Measurements from ENCODE around the gene C1QL4. TPM values are rescaled to one million over a fixed set of nuclear protein-coding genes. Genes with fewer than 3 reads are reported as not detected.
"Not testable (repeated sequence)": the region's sequence is repeated elsewhere in the genome, so short reads cannot be mapped to it uniquely, and the experiment has no call there.

Gene C1QL4
- polyA plus RNA-seq, 2 donors: not detected

GRCh38 chr12:49287876-49288275, 49.1 kb downstream of the C1QL4 start:
- Histone ChIP-seq H3K27me3 (ENCODE audit: control insufficient read depth in 1 of 2, insufficient read depth in 2 of 2, low read length in 2 of 2) (peaks cover 0 to 3% of the 10 kb centered on the region in 2 donors), H3K4me3 (ENCODE audit: low read depth in 1 of 2, low read length in 2 of 2) (no peak overlapping the region)

GRCh38 chr12:49284672-49285071, 52.3 kb downstream of the C1QL4 start:
- H3K9me3 ChIP-seq (ENCODE audit: control insufficient read depth in 2 of 2, insufficient read depth in 1 of 2, low read depth in 1 of 2, low read length in 1 of 2): no peaks in the 10 kb centered on the region
- H3K27ac ChIP-seq (ENCODE audit: low read depth in 2 of 2, low read length in 1 of 2): no peak overlapping the region
- no peaks in the 10 kb centered on the region for H3K36me3 ChIP-seq (ENCODE audit: control insufficient read depth in 2 of 2, insufficient read depth in 2 of 2, low read length in 1 of 2)
- H3K27me3 ChIP-seq (ENCODE audit: control insufficient read depth in 1 of 2, insufficient read depth in 2 of 2, low read length in 2 of 2): peaks cover 0 to 3% of the 10 kb centered on the region in 2 donors
- WGBS, 2 donors: 91% methylated on average over 4 of the region's 4 CpGs
- no peak overlapping the region for H3K4me3 ChIP-seq (ENCODE audit: low read depth in 1 of 2, low read length in 2 of 2)
- H3K4me1 ChIP-seq (ENCODE audit: control insufficient read depth in 2 of 2, insufficient read depth in 2 of 2, low read length in 1 of 2): no peaks in the 10 kb centered on the region

More at GRCh38 chr12:49287876-49288275, 49.1 kb downstream of the C1QL4 start:
- WGBS, 2 donors: 55 to 62% methylated on average over 6 of the region's 6 CpGs
- Histone ChIP-seq H3K4me1 (ENCODE audit: control insufficient read depth in 2 of 2, insufficient read depth in 2 of 2, low read length in 1 of 2) (peaks cover 0 to 2% of the 10 kb centered on the region in 2 donors), H3K36me3 (ENCODE audit: control insufficient read depth in 2 of 2, insufficient read depth in 2 of 2, low read length in 1 of 2) (no peaks in the 10 kb centered on the region), H3K27ac (ENCODE audit: low read depth in 2 of 2, low read length in 1 of 2) (no peak overlapping the region), H3K9me3 (ENCODE audit: control insufficient read depth in 2 of 2, insufficient read depth in 1 of 2, low read depth in 1 of 2, low read length in 1 of 2) (no peaks in the 10 kb centered on the region)

GRCh38 chr12:49283541-49284429, 53.2 kb downstream of the C1QL4 start:
- Histone ChIP-seq H3K27me3 (ENCODE audit: control insufficient read depth in 1 of 2, insufficient read depth in 2 of 2, low read length in 2 of 2) (peaks cover 0 to 3% of the 10 kb centered on the region in 2 donors), H3K4me3 (ENCODE audit: low read depth in 1 of 2, low read length in 2 of 2) (no peak overlapping the region), H3K9me3 (ENCODE audit: control insufficient read depth in 2 of 2, insufficient read depth in 1 of 2, low read depth in 1 of 2, low read length in 1 of 2) (no peaks in the 10 kb centered on the region), H3K36me3 (ENCODE audit: control insufficient read depth in 2 of 2, insufficient read depth in 2 of 2, low read length in 1 of 2) (no peaks in the 10 kb centered on the region), H3K27ac (ENCODE audit: low read depth in 2 of 2, low read length in 1 of 2) (no peak overlapping the region), H3K4me1 (ENCODE audit: control insufficient read depth in 2 of 2, insufficient read depth in 2 of 2, low read length in 1 of 2) (no peaks in the 10 kb centered on the region)
- 83 to 87% methylated on average over 20 to 25 of the region's 25 CpGs for WGBS, 2 donors

GRCh38 chr12:49282740-49283375, 54.1 kb downstream of the C1QL4 start:
- 89 to 90% methylated on average over 1 of the region's 6 CpGs for WGBS, 2 donors

More at GRCh38 chr12:49282740-49283375, 54.1 kb downstream of the C1QL4 start:
- not testable (repeated sequence) for H3K9me3 ChIP-seq (ENCODE audit: control insufficient read depth in 2 of 2, insufficient read depth in 1 of 2, low read depth in 1 of 2, low read length in 1 of 2); H3K27ac ChIP-seq (ENCODE audit: low read depth in 2 of 2, low read length in 1 of 2); H3K4me1 ChIP-seq (ENCODE audit: control insufficient read depth in 2 of 2, insufficient read depth in 2 of 2, low read length in 1 of 2); H3K4me3 ChIP-seq (ENCODE audit: low read depth in 1 of 2, low read length in 2 of 2); H3K27me3 ChIP-seq (ENCODE audit: control insufficient read depth in 1 of 2, insufficient read depth in 2 of 2, low read length in 2 of 2); H3K36me3 ChIP-seq (ENCODE audit: control insufficient read depth in 2 of 2, insufficient read depth in 2 of 2, low read length in 1 of 2)

Other genes with a start within 250 kb of the C1QL4 start
- under 1 TPM; 0.06 to 0.21 TPM for gene DHH, start 242.4 kb downstream of the C1QL4 start, polyA plus RNA-seq
- 10 to 100 TPM; 28.3 to 36.2 TPM for gene LMBR1L, start 226.3 kb downstream of the C1QL4 start, polyA plus RNA-seq
- gene TUBA1B, start 205.8 kb downstream of the C1QL4 start, polyA plus RNA-seq: 100 to 1,000 TPM; 255 to 693 TPM
- gene TUBA1A, start 148.1 kb downstream of the C1QL4 start, polyA plus RNA-seq: 10 to 100 TPM; 19.6 to 74.9 TPM
- gene TUBA1C, start 72.1 kb downstream of the C1QL4 start, polyA plus RNA-seq: 1,000 to 10,000 TPM in 1 of 2 donors, 100 to 1,000 TPM in 1; 299 to 1,124 TPM
- gene PRPH, start 42.0 kb downstream of the C1QL4 start, polyA plus RNA-seq: under 1 TPM; 0.28 to 0.45 TPM
- gene TROAP, start 13.9 kb downstream of the C1QL4 start, polyA plus RNA-seq: 10 to 100 TPM; 14.0 to 23.6 TPM
- under 1 TPM; 0.02 TPM for gene DNAJC22, start 9.7 kb upstream of the C1QL4 start, polyA plus RNA-seq
- gene SPATS2, start 30.3 kb upstream of the C1QL4 start, polyA plus RNA-seq: 1 to 10 TPM; 4.8 to 5.3 TPM
- gene KCNH3, start 201.8 kb upstream of the C1QL4 start, polyA plus RNA-seq: under 1 TPM; 0.07 to 0.24 TPM
- gene MCRS1, start 231.0 kb upstream of the C1QL4 start, polyA plus RNA-seq: 10 to 100 TPM; 40.0 to 45.0 TPM